Activated CD8-positive, alpha-beta T cell treated with anti-CD3 and anti-CD28 coated beads for 36 hours (primary cell): ENCODE data around the gene GPC5. TPM values are rescaled to one million over a fixed set of nuclear protein-coding genes. Genes with fewer than 3 reads are reported as not detected.

Experiments
- ATAC-seq: fragments of 200-7000 bp; cut with Tn5 transposase; one replicate; pipeline ENCODE4 v1.10.0; 2021; ENCODE audit warnings: mild to moderate bottlenecking, moderate library complexity
- CTCF ChIA-PET: fragments of 350-600 bp; sonication (Branson Sonifier 250); formaldehyde crosslinking; loops from one replicate; lab custom pipeline; 2021; ENCODE audit warnings: antibody characterized with exemption; lab: Charles Lee
- POLR2A ChIA-PET: fragments of 350-600 bp; sonication (Branson Sonifier 250); formaldehyde crosslinking; loops from one replicate; lab custom pipeline; 2021; ENCODE audit warnings: antibody characterized with exemption; lab: Charles Lee
- DNase-seq: peaks from one replicate; pipeline ENCODE4 v3.0.0-alpha.2; 2020
- H3K27ac Mint-ChIP-seq: one replicate; pipeline ENCODE4 v1.8.0; 2021; ENCODE audit warnings: mild to moderate bottlenecking, mixed read lengths
- H3K27me3 Mint-ChIP-seq: one replicate; pipeline ENCODE4 v1.8.0; 2021; ENCODE audit warnings: mixed read lengths
- H3K36me3 Mint-ChIP-seq: one replicate; pipeline ENCODE4 v1.8.0; 2021; ENCODE audit warnings: low read depth, mixed read lengths
- H3K4me1 Mint-ChIP-seq: one replicate; pipeline ENCODE4 v1.8.0; 2021; ENCODE audit warnings: low read depth, mixed read lengths
- H3K4me3 Mint-ChIP-seq: one replicate; pipeline ENCODE4 v1.8.0; 2021; ENCODE audit warnings: mild to moderate bottlenecking, moderate library complexity, mixed read lengths
- H3K9me3 Mint-ChIP-seq: one replicate; pipeline ENCODE4 v1.8.0; 2021; ENCODE audit warnings: mixed read lengths
- intact Hi-C: fragments of 100-400 bp; cut with micrococcal nuclease; formaldehyde crosslinking; loops from one replicate; pipeline ENCODE4 v1.10.0; 2022
- total RNA-seq, 2 experiments: library from RNA; stranded (reverse); gene quantifications; one replicate each; pipeline ENCODE4 v1.2.3, GENCODE V29; 2021
- TF ChIP-seq, protein P1 (sequence below): fragments of 200-600 bp; IDR thresholded peaks from one replicate; pipeline ENCODE4 v1.8.0; 2022; ENCODE audit warnings: antibody characterized with exemption, mild to moderate bottlenecking

GPC5 gene
- total RNA-seq, 2 experiments from 2014 or later = 0.13 to 0.14 TPM

- TF ChIP-seq, protein P1, sequence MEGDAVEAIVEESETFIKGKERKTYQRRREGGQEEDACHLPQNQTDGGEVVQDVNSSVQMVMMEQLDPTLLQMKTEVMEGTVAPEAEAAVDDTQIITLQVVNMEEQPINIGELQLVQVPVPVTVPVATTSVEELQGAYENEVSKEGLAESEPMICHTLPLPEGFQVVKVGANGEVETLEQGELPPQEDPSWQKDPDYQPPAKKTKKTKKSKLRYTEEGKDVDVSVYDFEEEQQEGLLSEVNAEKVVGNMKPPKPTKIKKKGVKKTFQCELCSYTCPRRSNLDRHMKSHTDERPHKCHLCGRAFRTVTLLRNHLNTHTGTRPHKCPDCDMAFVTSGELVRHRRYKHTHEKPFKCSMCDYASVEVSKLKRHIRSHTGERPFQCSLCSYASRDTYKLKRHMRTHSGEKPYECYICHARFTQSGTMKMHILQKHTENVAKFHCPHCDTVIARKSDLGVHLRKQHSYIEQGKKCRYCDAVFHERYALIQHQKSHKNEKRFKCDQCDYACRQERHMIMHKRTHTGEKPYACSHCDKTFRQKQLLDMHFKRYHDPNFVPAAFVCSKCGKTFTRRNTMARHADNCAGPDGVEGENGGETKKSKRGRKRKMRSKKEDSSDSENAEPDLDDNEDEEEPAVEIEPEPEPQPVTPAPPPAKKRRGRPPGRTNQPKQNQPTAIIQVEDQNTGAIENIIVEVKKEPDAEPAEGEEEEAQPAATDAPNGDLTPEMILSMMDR = no peak
- H3K27me3 Mint-ChIP-seq = no peaks in the 10 kb centered on the region
- intact Hi-C loops = no loop called here
- ATAC-seq (no peak), DNase-seq (no peak)
- no peak overlapping the region for H3K4me3 Mint-ChIP-seq
- H3K27ac Mint-ChIP-seq = no peak overlapping the region
- CTCF ChIA-PET = no interaction called here
- H3K36me3 Mint-ChIP-seq = no peaks in the 10 kb centered on the region
- H3K4me1 Mint-ChIP-seq = no peaks in the 10 kb centered on the region
- POLR2A ChIA-PET = no interaction called here
- H3K9me3 Mint-ChIP-seq = peaks cover 1% of the 10 kb centered on the region
These were observed 1014.6 kb downstream of the GPC5 start for GRCh38 chr13:92412996-92413395.

- POLR2A ChIA-PET = no interaction called here
- ATAC-seq (no peak), DNase-seq (no peak)
These were observed 1015.0 kb downstream of the GPC5 start for GRCh38 chr13:92413452-92413851.

GRCh38 chr13:92414851-92415250 is 1016.4 kb downstream of the GPC5 start:
- H3K9me3 Mint-ChIP-seq = peaks cover 1% of the 10 kb centered on the region
- CTCF ChIA-PET = no interaction called here

More at GRCh38 chr13:92413452-92413851, 1015.0 kb downstream of the GPC5 start:
- no peak overlapping the region for H3K27ac Mint-ChIP-seq
- H3K4me1 Mint-ChIP-seq = no peaks in the 10 kb centered on the region
- peaks cover 1% of the 10 kb centered on the region for H3K9me3 Mint-ChIP-seq
- intact Hi-C loops = no loop called here
- TF ChIP-seq, protein P1 = no peak
- H3K36me3 Mint-ChIP-seq = no peaks in the 10 kb centered on the region
- H3K27me3 Mint-ChIP-seq = no peaks in the 10 kb centered on the region
- no peak overlapping the region for H3K4me3 Mint-ChIP-seq
- CTCF ChIA-PET = no interaction called here

DNA sequence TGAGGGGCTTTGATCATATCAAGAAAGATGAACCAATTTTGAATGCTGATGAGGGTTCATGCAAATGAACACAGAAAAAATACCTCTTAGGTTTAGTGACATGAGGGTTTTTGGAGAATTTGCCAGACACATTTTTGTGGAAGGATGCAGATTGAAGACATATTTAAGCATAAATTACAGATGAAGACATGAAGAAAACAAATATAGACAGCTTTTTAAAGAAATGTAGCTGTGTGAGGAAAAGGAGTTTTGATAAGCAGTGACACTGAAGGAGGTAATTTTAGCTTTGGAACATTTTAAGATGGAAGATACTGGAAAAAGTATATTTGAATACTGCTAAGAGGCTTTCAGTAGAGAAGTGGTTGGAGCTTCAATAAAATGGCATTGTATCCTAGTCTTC is 1017.4 kb downstream of the GPC5 start:
- H3K4me3 Mint-ChIP-seq = no peak overlapping the region
- H3K4me1 Mint-ChIP-seq = no peaks in the 10 kb centered on the region
- peaks cover 3% of the 10 kb centered on the region for H3K9me3 Mint-ChIP-seq
- TF ChIP-seq, protein P1 = no peak
- no peaks in the 10 kb centered on the region for H3K27me3 Mint-ChIP-seq
- no peak overlapping the region for H3K27ac Mint-ChIP-seq
- ChIA-PET CTCF (no interaction called here), POLR2A (no interaction called here)
- DNase-seq (no peak), ATAC-seq (no peak)
- intact Hi-C loops = no loop called here
- H3K36me3 Mint-ChIP-seq = no peaks in the 10 kb centered on the region

More at GRCh38 chr13:92414851-92415250, 1016.4 kb downstream of the GPC5 start:
- Mint-ChIP-seq H3K4me3 (no peak overlapping the region), H3K27ac (no peak overlapping the region), H3K27me3 (no peaks in the 10 kb centered on the region), H3K36me3 (no peaks in the 10 kb centered on the region), H3K4me1 (no peaks in the 10 kb centered on the region)
- DNase-seq = no peak
- TF ChIP-seq, protein P1 = no peak
- no peak for ATAC-seq
- intact Hi-C loops = no loop called here
- POLR2A ChIA-PET = no interaction called here

DNA sequence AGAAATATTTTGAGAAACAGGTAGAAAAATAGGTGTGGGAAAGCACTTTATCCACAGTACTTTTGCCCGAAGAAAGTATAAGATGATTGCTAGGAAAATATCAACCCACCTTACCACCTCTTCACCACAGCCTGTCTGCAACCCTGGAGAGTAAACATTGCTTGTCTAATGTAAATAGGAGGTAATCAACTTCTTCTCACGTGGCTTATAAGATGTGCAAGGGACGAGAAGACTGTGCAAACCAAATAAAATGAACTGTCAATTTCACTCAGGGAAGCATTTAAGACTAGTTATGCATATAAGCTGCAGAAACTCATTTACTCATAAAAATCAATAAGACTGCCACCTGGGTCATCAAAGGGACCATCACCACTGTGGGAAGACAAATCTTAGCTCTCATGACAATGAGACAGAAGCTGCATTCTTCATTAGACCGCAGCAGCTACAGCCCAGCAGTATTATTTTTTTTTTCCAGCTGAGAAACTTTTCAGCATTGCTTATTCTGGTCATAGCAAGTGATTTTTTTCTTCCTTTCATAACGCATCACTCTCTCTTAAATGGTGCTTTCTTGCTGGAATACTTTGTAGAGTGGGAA is 1020.5 kb downstream of the GPC5 start:
- Mint-ChIP-seq H3K4me1 (no peaks in the 10 kb centered on the region), H3K27me3 (no peaks in the 10 kb centered on the region), H3K27ac (no peak overlapping the region), H3K36me3 (no peaks in the 10 kb centered on the region), H3K9me3 (peaks cover 6% of the 10 kb centered on the region), H3K4me3 (no peak overlapping the region)
- TF ChIP-seq, protein P1 = no peak
- DNase-seq = no peak
- ATAC-seq = no peak
- intact Hi-C loops = no loop called here
- CTCF ChIA-PET = no interaction called here
- POLR2A ChIA-PET = no interaction called here
